ENCODE data around the gene C20orf144.

Gene C20orf144

DNA sequence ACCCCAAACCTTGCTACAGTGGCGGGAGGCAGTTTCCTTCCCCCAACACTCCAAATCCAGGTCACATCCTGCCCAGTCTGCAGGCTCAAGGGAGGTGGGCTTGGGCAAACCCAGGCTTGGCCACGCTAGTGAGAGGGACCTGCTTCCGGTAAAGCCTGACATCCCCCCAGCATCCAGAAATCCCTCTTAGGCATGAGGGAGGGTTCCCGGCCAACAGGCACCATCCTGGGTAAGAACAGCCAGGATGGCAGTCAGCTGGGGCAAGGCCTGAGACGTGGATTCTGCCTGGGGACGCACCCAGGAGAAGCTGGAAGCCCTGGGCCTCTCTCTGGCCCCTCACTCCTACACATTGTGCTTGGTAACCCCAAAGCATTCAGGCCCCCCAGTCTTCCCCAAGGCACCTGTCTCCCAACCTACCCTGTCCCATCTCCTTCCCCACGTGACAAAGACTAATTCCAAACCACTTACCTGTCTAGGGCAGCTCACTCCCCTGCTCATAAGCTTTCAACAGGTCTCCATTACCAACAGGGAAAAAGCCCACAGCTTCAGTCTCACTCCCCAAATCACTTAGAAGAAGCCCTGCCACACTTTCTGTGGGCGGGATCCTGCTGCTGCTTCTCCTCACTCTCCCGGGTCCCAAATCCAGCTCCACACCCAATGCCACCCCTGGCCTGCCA lies 2.1 kb downstream of the C20orf144 start:
- H3K9ac ChIP-seq (ENCODE audit: low read depth in 1 of 2, low read length in 2 of 2): peak overlapping the region; percentile 73 to 93
- H3K36me3 ChIP-seq (ENCODE audit: control insufficient read depth in 2 of 2, insufficient read depth in 2 of 2, low read length in 2 of 2): peaks cover 5 to 9% of the 10 kb centered on the region in 2 donors
- H3K27me3 ChIP-seq (ENCODE audit: control insufficient read depth in 2 of 2, insufficient read depth in 2 of 2, low read length in 2 of 2): no peaks in the 10 kb centered on the region
- H3K4me1 ChIP-seq (ENCODE audit: control insufficient read depth in 2 of 2, insufficient read depth in 2 of 2, low read length in 2 of 2): peaks cover 37 to 39% of the 10 kb centered on the region in 2 donors
- no peaks in the 10 kb centered on the region for H3K9me3 ChIP-seq (ENCODE audit: control insufficient read depth in 2 of 2, low read length in 2 of 2)
- H3K4me3 ChIP-seq (ENCODE audit: low read length in 2 of 2): peak overlapping the region; percentile 55 to 84
- peak overlapping the region; percentile 72 to 93 for H3K27ac ChIP-seq (ENCODE audit: low read depth in 2 of 2, low read length in 2 of 2)

DNA sequence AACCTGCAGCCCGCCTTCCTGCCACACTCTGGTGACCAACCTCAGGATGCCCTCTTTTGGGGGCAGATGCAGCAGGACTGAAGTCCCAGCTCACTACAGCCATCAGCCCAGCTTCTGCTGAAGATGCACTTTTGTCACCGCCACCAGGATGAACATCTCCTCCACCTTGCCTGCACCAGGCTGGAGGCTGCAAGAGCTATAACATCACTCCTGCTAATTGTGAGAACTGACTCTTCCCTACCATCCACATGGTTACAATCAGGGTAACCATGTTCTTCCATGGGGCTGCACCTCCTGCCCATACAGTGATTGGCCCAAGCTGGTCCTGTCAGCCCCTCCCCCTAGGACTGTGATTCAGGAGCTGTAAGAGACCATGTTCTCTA lies 2.6 kb downstream of the C20orf144 start:
- H3K36me3 ChIP-seq (ENCODE audit: control insufficient read depth in 2 of 2, insufficient read depth in 2 of 2, low read length in 2 of 2): peaks cover 7 to 11% of the 10 kb centered on the region in 2 donors
- peak overlapping the region in 1 of 2 donors; percentile 93 for H3K27ac ChIP-seq (ENCODE audit: low read depth in 2 of 2, low read length in 2 of 2)
- no peak overlapping the region for H3K4me3 ChIP-seq (ENCODE audit: low read length in 2 of 2)
- no peak overlapping the region for H3K9ac ChIP-seq (ENCODE audit: low read depth in 1 of 2, low read length in 2 of 2)
- no peaks in the 10 kb centered on the region for H3K27me3 ChIP-seq (ENCODE audit: control insufficient read depth in 2 of 2, insufficient read depth in 2 of 2, low read length in 2 of 2)
- peaks cover 37 to 39% of the 10 kb centered on the region in 2 donors for H3K4me1 ChIP-seq (ENCODE audit: control insufficient read depth in 2 of 2, insufficient read depth in 2 of 2, low read length in 2 of 2)
- no peaks in the 10 kb centered on the region for H3K9me3 ChIP-seq (ENCODE audit: control insufficient read depth in 2 of 2, low read length in 2 of 2)

DNA sequence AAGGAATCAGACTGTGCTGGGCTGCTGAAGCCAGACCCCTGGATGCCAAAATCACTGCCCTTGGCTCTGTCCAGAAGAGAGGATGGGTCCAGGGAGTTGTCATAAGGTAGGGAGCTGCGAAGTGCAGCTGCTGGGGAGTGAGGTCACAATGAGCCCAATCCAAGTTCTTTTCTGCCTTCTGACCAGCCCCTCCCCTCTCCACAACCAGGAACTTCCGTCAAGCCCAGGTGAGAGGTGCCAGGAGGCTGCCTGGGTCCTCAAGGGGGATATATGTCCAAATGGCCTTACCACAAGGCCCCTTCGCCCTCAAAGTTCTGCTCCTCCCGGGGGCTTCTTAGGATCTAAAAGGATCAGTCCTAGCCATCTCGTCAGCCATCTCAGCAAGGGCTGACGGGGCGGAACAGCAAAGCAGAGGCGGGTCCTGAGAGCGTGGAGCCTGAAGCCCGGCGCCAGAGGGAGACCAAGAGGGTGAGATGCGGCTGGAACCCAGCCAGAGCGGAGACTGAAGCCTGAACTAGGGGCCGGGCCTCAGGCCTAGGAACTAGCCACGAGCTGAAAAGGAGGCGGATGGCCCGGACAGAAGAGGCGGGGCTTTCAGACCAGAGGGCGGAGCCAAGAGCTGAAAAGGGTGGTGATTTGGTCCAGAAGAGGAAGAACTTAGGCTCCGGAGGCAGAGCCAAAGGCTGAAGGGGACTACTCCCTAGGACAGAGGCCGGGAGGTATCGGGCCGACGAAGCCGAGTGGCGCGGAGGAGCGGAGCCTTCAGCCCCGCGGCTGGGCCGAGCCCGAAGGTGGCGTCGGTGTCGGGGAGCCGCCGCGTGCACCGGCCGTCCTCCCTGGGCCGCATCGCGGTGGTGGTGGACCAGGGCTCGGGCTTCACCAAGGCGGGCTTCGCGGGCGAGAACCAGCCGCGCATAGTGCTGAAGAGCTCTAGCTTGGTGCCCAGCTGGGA lies 4.4 kb downstream of the C20orf144 start, which contains the start of gene ACTL10:
Gene ACTL10, plus strand, starts transcription at position 651 of the 952 bp plus-strand sequence. CDS start 555 bp downstream, outside the sequence.
- peak within 1 kb of the TSS; percentile 70 to 74 for H3K4me3 ChIP-seq (ENCODE audit: low read length in 2 of 2)
- H3K36me3 ChIP-seq (ENCODE audit: control insufficient read depth in 2 of 2, insufficient read depth in 2 of 2, low read length in 2 of 2): peaks cover 13 to 20% of the 10 kb centered on the region in 2 donors
- H3K27ac ChIP-seq (ENCODE audit: low read depth in 2 of 2, low read length in 2 of 2): peak within 1 kb of the TSS; percentile 94 to 95
- no peaks in the 10 kb centered on the region for H3K9me3 ChIP-seq (ENCODE audit: control insufficient read depth in 2 of 2, low read length in 2 of 2)
- H3K27me3 ChIP-seq (ENCODE audit: control insufficient read depth in 2 of 2, insufficient read depth in 2 of 2, low read length in 2 of 2): no peaks in the 10 kb centered on the region
- peak within 1 kb of the TSS; percentile 70 to 80 for H3K9ac ChIP-seq (ENCODE audit: low read depth in 1 of 2, low read length in 2 of 2)
- peaks cover 37 to 39% of the 10 kb centered on the region in 2 donors for H3K4me1 ChIP-seq (ENCODE audit: control insufficient read depth in 2 of 2, insufficient read depth in 2 of 2, low read length in 2 of 2)

DNA sequence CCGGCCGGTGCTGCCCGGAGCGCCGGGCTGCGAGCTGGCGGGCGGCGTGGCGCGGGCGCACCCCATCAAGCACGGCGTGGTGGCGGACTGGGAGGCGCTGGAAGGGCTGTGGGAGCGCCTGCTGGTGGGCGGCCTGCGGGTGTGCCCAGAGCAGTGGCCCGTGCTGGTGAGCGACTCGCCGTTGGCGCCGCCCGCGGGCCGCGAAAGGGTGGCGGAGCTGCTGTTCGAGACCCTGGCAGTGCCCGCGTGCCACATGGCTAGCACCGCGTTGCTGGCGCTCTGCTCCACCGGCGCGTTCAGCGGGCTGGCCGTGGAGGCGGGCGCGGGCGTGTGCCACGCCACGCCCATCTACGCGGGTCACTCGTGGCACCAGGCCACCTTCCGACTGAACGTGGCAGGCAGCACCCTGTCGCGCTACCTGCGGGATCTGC lies 5.1 kb downstream of the C20orf144 start:
- peak overlapping the region; percentile 70 to 80 for H3K9ac ChIP-seq (ENCODE audit: low read depth in 1 of 2, low read length in 2 of 2)
- peak overlapping the region; percentile 94 to 95 for H3K27ac ChIP-seq (ENCODE audit: low read depth in 2 of 2, low read length in 2 of 2)
- H3K36me3 ChIP-seq (ENCODE audit: control insufficient read depth in 2 of 2, insufficient read depth in 2 of 2, low read length in 2 of 2): peaks cover 13 to 20% of the 10 kb centered on the region in 2 donors
- H3K27me3 ChIP-seq (ENCODE audit: control insufficient read depth in 2 of 2, insufficient read depth in 2 of 2, low read length in 2 of 2): no peaks in the 10 kb centered on the region
- peaks cover 37 to 39% of the 10 kb centered on the region in 2 donors for H3K4me1 ChIP-seq (ENCODE audit: control insufficient read depth in 2 of 2, insufficient read depth in 2 of 2, low read length in 2 of 2)
- H3K4me3 ChIP-seq (ENCODE audit: low read length in 2 of 2): peak overlapping the region; percentile 70 to 74
- H3K9me3 ChIP-seq (ENCODE audit: control insufficient read depth in 2 of 2, low read length in 2 of 2): no peaks in the 10 kb centered on the region

DNA sequence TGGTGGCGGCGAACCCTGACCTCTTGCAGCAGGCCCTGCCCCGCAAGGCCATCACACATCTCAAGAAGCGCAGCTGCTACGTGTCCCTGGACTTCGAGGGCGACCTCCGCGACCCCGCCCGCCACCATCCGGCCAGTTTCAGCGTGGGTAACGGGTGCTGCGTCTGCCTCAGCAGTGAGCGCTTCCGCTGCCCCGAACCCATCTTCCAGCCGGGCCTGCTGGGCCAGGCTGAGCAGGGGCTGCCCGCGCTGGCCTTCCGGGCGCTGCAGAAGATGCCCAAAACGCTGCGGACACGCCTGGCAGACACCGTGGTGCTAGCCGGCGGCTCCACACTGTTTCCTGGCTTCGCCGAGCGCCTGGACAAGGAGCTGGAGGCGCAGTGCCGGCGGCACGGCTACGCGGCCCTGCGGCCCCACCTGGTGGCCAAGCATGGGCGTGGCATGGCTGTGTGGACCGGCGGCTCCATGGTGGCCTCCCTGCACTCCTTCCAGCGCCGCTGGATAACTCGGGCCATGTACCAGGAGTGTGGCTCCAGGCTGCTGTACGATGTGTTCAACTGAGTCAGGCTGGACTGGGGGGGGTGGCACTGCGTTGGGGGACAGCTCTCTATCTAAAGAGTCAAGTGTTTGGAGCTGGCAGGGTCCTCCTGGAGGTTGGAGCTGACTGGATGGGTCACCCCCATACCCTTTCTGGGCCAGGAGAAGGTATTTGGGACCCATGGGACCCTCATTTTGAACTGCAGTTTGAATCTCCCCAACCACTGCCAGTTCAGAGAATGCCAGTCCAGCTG lies 5.7 kb downstream of the C20orf144 start:
- peak overlapping the region; percentile 94 to 95 for H3K27ac ChIP-seq (ENCODE audit: low read depth in 2 of 2, low read length in 2 of 2)
- H3K9ac ChIP-seq (ENCODE audit: low read depth in 1 of 2, low read length in 2 of 2): peak overlapping the region; percentile 70 to 80
- H3K4me3 ChIP-seq (ENCODE audit: low read length in 2 of 2): peak overlapping the region; percentile 70 to 74
- no peaks in the 10 kb centered on the region for H3K27me3 ChIP-seq (ENCODE audit: control insufficient read depth in 2 of 2, insufficient read depth in 2 of 2, low read length in 2 of 2)
- no peaks in the 10 kb centered on the region for H3K9me3 ChIP-seq (ENCODE audit: control insufficient read depth in 2 of 2, low read length in 2 of 2)
- H3K4me1 ChIP-seq (ENCODE audit: control insufficient read depth in 2 of 2, insufficient read depth in 2 of 2, low read length in 2 of 2): peaks cover 39 to 42% of the 10 kb centered on the region in 2 donors
- H3K36me3 ChIP-seq (ENCODE audit: control insufficient read depth in 2 of 2, insufficient read depth in 2 of 2, low read length in 2 of 2): peaks cover 13 to 20% of the 10 kb centered on the region in 2 donors

DNA sequence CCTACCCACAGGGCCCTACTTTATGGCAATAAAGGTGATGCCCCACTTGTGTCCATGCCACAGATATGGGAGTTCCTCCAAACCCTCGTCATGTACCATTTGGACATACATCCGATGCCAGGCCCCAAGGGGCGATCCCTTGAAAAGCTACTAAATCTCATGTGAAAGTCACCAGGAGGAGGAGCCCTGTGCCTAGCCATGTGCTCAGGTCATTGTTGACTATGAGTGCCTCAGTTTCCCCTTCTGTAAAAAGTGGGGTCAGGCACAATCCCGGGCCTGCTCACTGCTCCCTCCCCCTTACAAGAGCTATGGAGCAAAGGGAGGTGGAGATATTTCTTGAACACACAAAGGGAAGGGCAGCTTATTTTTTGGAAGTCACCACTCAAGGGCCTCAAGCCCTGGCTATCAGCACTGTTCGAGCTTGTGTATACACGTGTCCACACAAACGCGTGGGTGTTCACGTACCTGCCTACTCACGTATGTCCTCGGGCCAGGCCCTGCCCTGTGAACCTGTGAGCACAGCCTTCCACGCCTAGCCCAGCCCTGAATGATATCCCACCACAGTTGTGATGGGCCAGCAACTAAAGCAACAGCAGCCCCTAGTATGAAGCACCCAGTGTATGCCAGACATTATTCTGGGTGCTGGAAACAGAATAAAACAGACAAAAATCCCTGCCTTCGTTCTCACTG lies 6.5 kb downstream of the C20orf144 start:
- Histone ChIP-seq H3K4me3 (ENCODE audit: low read length in 2 of 2) (peak overlapping the region; percentile 70 to 74), H3K27ac (ENCODE audit: low read depth in 2 of 2, low read length in 2 of 2) (peak overlapping the region in 1 of 2 donors; percentile 95), H3K36me3 (ENCODE audit: control insufficient read depth in 2 of 2, insufficient read depth in 2 of 2, low read length in 2 of 2) (peaks cover 13 to 20% of the 10 kb centered on the region in 2 donors), H3K27me3 (ENCODE audit: control insufficient read depth in 2 of 2, insufficient read depth in 2 of 2, low read length in 2 of 2) (no peaks in the 10 kb centered on the region), H3K4me1 (ENCODE audit: control insufficient read depth in 2 of 2, insufficient read depth in 2 of 2, low read length in 2 of 2) (peaks cover 41 to 45% of the 10 kb centered on the region in 2 donors), H3K9me3 (ENCODE audit: control insufficient read depth in 2 of 2, low read length in 2 of 2) (no peaks in the 10 kb centered on the region), H3K9ac (ENCODE audit: low read depth in 1 of 2, low read length in 2 of 2) (no peak overlapping the region)

DNA sequence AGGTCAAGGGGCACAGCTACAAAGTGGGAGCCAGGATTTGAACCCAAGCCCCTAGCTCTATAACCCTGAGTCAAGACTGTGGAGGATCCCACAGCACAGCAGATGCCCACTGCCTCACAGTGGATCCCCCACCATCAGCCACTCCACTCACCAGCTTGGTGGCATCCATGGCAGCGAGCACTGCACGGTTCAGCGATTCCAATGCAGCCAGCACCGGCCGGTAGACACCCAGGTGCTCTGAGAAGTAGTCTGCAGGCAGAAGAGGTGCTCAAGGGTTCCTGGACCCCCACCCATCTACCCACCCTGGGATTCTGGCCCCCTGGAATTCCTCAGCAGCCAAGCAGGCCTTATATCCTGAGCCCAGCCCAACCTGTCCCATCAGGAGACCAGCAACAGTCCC lies 7.1 kb downstream of the C20orf144 start:
- Histone ChIP-seq H3K36me3 (ENCODE audit: control insufficient read depth in 2 of 2, insufficient read depth in 2 of 2, low read length in 2 of 2) (peaks cover 13 to 20% of the 10 kb centered on the region in 2 donors), H3K9me3 (ENCODE audit: control insufficient read depth in 2 of 2, low read length in 2 of 2) (no peaks in the 10 kb centered on the region), H3K9ac (ENCODE audit: low read depth in 1 of 2, low read length in 2 of 2) (no peak overlapping the region), H3K27me3 (ENCODE audit: control insufficient read depth in 2 of 2, insufficient read depth in 2 of 2, low read length in 2 of 2) (no peaks in the 10 kb centered on the region), H3K4me1 (ENCODE audit: control insufficient read depth in 2 of 2, insufficient read depth in 2 of 2, low read length in 2 of 2) (peaks cover 38 to 40% of the 10 kb centered on the region in 2 donors), H3K4me3 (ENCODE audit: low read length in 2 of 2) (no peak overlapping the region), H3K27ac (ENCODE audit: low read depth in 2 of 2, low read length in 2 of 2) (no peak overlapping the region)

DNA sequence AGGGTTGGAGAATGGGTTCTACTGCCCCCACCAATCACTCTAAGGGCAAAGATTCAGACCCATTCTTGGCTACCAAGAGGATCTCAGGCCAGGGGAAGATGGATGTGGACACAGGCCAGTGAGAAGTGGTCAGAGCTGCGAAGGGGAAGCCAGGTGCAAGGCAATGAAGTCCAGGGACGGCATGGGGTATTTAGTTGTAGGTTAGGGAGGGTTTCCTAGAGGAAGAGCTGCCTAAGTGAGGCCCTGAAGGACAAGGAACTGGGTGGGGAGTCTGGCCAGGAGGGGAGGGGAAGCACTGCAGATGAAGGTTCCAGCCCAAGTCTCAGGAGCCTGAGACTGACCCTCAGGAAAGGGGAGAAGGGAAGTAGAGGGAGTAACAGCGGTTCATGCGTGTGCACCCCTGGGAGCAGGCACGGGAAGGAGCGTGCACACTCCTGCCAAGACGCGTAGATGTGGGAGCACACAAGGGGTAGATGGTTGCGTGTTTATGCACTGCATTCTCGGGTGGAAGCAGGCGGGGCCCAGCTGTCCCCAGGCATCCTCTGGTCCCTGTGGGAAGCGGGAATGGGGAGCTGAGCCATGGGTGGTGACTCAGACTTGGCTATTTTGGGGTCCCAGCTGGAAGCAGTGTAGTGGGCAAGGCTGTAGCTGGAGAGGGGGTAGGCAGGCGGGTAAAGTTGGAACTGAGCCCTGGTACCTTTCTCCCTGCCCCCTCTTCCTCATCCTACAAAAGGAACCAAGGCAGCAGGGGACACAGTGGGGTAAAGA lies 7.9 kb downstream of the C20orf144 start:
- H3K27me3 ChIP-seq (ENCODE audit: control insufficient read depth in 2 of 2, insufficient read depth in 2 of 2, low read length in 2 of 2): no peaks in the 10 kb centered on the region
- peaks cover 41 to 44% of the 10 kb centered on the region in 2 donors for H3K4me1 ChIP-seq (ENCODE audit: control insufficient read depth in 2 of 2, insufficient read depth in 2 of 2, low read length in 2 of 2)
- no peak overlapping the region for H3K4me3 ChIP-seq (ENCODE audit: low read length in 2 of 2)
- H3K9ac ChIP-seq (ENCODE audit: low read depth in 1 of 2, low read length in 2 of 2): no peak overlapping the region
- H3K9me3 ChIP-seq (ENCODE audit: control insufficient read depth in 2 of 2, low read length in 2 of 2): no peaks in the 10 kb centered on the region
- H3K27ac ChIP-seq (ENCODE audit: low read depth in 2 of 2, low read length in 2 of 2): no peak overlapping the region
- H3K36me3 ChIP-seq (ENCODE audit: control insufficient read depth in 2 of 2, insufficient read depth in 2 of 2, low read length in 2 of 2): peaks cover 13 to 20% of the 10 kb centered on the region in 2 donors
